Measurements from ENCODE around the gene TBX19.

- no peak for TF ChIP-seq POLR2A (IDR thresholded peaks at IDR 0.05)
- no peak for TF ChIP-seq CTCF (IDR thresholded peaks at IDR 0.05)
Measured at GRCh38 chr1:168252204-168252733, 28.4 kb upstream of the TBX19 start.
